ENCODE measurements around the gene SLC44A2. TPM values are rescaled to one million over a fixed set of nuclear protein-coding genes. Genes with fewer than 3 reads are reported as not detected.

Gene SLC44A2
- total and polyA plus RNA-seq, 2 of the 8 experiments (the other 6 are each of a cell fraction or from before 2014, with no cell fraction given) = 105 to 120 TPM

- TF ChIP-seq CBX8 (IDR thresholded peaks at IDR 0.05; ENCODE audit: borderline replicate concordance, low read depth, low read length) (no peak), GTF2F1 (IDR thresholded peaks at IDR 0.05; ENCODE audit: borderline replicate concordance, low read depth, low read length) (peak; percentile 93), ASH2L (IDR thresholded peaks at IDR 0.05; ENCODE audit: low read length) (no peak), EP300 (IDR thresholded peaks at IDR 0.05; ENCODE audit: borderline replicate concordance in 1 of 2, low read depth in 2 of 2, low read length in 2 of 2) (peak in 1 of 2 experiments; percentile 48; a peak in 1 of 3 replicates), ATF3 (IDR thresholded peaks at IDR 0.05; ENCODE audit: insufficient read depth, low read depth, low read length) (peak; percentile 99), SAP30 (IDR thresholded peaks at IDR 0.05; ENCODE audit: insufficient read depth, insufficient replicate concordance, low read length) (peak; percentile 61), POLR2A (IDR thresholded peaks at IDR 0.05; ENCODE audit: control extremely low read depth in 1 of 2, low read depth in 2 of 2, low read length in 2 of 2) (peak; percentile 69 to 89), SIRT6 (IDR thresholded peaks at IDR 0.05; ENCODE audit: low read length) (no peak), USF2 (IDR thresholded peaks at IDR 0.05; ENCODE audit: low read length) (peak; percentile 99), JUN (IDR thresholded peaks at IDR 0.05; ENCODE audit: low read depth, low read length) (no peak), BACH1 (IDR thresholded peaks at IDR 0.05; ENCODE audit: low read length) (no peak)
Observed at GRCh38 chr19:10653732-10654609, 28.6 kb downstream of the SLC44A2 start, which contains the start of gene ILF3 (continued).

All from H1 (cell line).